ENCODE results near the gene RREB1.

DNA sequence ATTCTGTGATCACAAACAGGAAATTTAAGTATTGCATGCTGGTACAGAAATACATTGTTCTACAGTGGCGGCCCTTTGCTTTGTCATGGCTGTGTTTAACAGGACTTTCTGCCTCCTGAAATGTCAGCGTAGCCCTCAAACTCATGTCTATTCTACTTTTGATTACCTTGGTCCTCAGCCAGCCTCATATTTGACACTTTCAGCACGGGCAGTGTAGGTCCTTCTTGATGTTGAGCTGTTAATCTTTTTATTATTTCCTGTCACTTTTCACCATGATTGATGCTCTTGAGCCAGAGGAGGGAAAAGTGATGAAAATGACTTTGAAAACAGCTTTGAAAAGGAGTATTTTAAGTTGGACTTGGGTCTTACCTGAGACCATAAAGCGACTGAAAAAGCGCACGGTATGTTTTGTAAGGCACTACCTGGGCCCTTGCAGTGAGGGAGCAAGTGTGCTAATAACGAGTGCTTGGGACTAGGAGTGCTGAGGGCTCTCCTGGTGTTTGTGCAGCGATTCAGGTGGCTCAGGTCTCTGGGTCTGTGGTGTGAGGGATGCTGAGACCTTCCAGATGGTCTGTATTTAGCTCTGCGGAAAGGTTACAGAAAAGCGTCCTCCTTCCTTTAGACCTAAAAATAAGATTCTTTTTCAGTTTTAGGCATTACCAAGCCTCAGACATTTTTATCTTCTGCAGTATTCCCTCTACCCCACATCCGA lies 45.2 kb upstream of the RREB1 start:
- no peak for TF ChIP-seq CTCF (IDR thresholded peaks at IDR 0.05)
- no peak for TF ChIP-seq EP300 (IDR thresholded peaks at IDR 0.05)
